ENCODE data around the gene ASIC4. TPM values are rescaled to one million over a fixed set of nuclear protein-coding genes. Genes with fewer than 3 reads are reported as not detected.

The ASIC4 gene
- total and polyA plus RNA-seq, 2 of the 13 experiments (the other 11 are each of a cell fraction or from before 2014, with no cell fraction given) = 0.03 TPM; not detected in 1

GRCh38 chr2:219537657-219538488 is 23.6 kb downstream of the ASIC4 start (continued):
- peak; percentile 51; the same call in 1 of the 2 replicates for TF ChIP-seq TFAP4 (IDR thresholded peaks at IDR 0.05; ENCODE audit: borderline replicate concordance, low read depth)
- no peak for TF ChIP-seq ZNF407 (CRISPR knock-in tag; IDR thresholded peaks at IDR 0.05; ENCODE audit: not compliant biosample characterization)
- 0 out of 2 replicates have a peak, but pooled peaks have one; percentile 24 for TF ChIP-seq IKZF5 (CRISPR knock-in tag; IDR thresholded peaks at IDR 0.05)
- TF ChIP-seq SRSF1 (optimal IDR thresholded peaks at IDR 0.05; ENCODE audit: low read depth, low read length) = peak; percentile 82
- no peak for TF ChIP-seq NFIC (IDR thresholded peaks at IDR 0.05; ENCODE audit: low read length)
- TF ChIP-seq ATRX (CRISPR knock-in tag; IDR thresholded peaks at IDR 0.05; ENCODE audit: borderline replicate concordance) = no peak
- no peak for TF ChIP-seq ZNF564 (CRISPR knock-in tag; IDR thresholded peaks at IDR 0.05)
- no peak for TF ChIP-seq ZNF12 (CRISPR knock-in tag; IDR thresholded peaks at IDR 0.05)
- no peak for TF ChIP-seq ZNF609 (CRISPR knock-in tag; IDR thresholded peaks at IDR 0.05; ENCODE audit: borderline replicate concordance)
- TF ChIP-seq GMEB1 (CRISPR knock-in tag; IDR thresholded peaks at IDR 0.05; ENCODE audit: borderline replicate concordance) = no peak

Data from HepG2 (cell line).